GM21381 (cell line): ENCODE measurements around the gene FAM3B.
"Not testable (repeated sequence)": the region's sequence is repeated elsewhere in the genome, so short reads cannot be mapped to it uniquely, and the experiment has no call there.

Source experiments
- ATAC-seq: cut with Tn5 transposase; IDR thresholded peaks from one replicate; pipeline ENCODE4 v1.9.1; 2021; ENCODE audit warnings: mild to moderate bottlenecking, moderate library complexity; ENCODE audit not compliant: unreplicated experiment

The FAM3B gene

GRCh38 chr21:41349126-41349525 lies 32.5 kb downstream of the FAM3B start:
- ATAC-seq = no peak

- ATAC-seq = no peak
Observed at GRCh38 chr21:41349619-41350390, 33.2 kb downstream of the FAM3B start.

- ATAC-seq = no peak
Observed at GRCh38 chr21:41350436-41351155, 34.0 kb downstream of the FAM3B start.

- ATAC-seq = no peak
Observed at GRCh38 chr21:41357546-41357945, 40.9 kb downstream of the FAM3B start.

GRCh38 chr21:41358193-41359166 lies 41.9 kb downstream of the FAM3B start:
- no peak for ATAC-seq

- ATAC-seq = no peak
Observed at GRCh38 chr21:41359286-41359685, 42.7 kb downstream of the FAM3B start.

- not testable (repeated sequence) for ATAC-seq
Observed at GRCh38 chr21:41359754-41360071, 43.1 kb downstream of the FAM3B start.

- no peak for ATAC-seq
Observed at GRCh38 chr21:41360072-41360821, 43.6 kb downstream of the FAM3B start.

- no peak for ATAC-seq
Observed at GRCh38 chr21:41361053-41361785, 44.6 kb downstream of the FAM3B start.

GRCh38 chr21:41361786-41362604 lies 45.4 kb downstream of the FAM3B start, which contains the start of gene MX2:
Gene MX2, plus strand, starts transcription at chr21:41362027. Its CDS starts 14,880 bp downstream, at chr21:41376907.
- peak; percentile 52 for ATAC-seq

GRCh38 chr21:41362605-41363369 lies 46.2 kb downstream of the FAM3B start:
- no peak for ATAC-seq

- ATAC-seq = no peak
Observed at GRCh38 chr21:41363370-41364270, 47.0 kb downstream of the FAM3B start.

GRCh38 chr21:41364308-41364707 lies 47.7 kb downstream of the FAM3B start:
- ATAC-seq = no peak

GRCh38 chr21:41365377-41366107 lies 48.9 kb downstream of the FAM3B start:
- ATAC-seq = no peak

- ATAC-seq = no peak
Observed at GRCh38 chr21:41366522-41367151, 50.0 kb downstream of the FAM3B start.
